ENCODE data around the gene IL20. TPM values are rescaled to one million over a fixed set of nuclear protein-coding genes. Genes with fewer than 3 reads are reported as not detected.

IL20 gene
- total RNA-seq, 4 donors from 2014 or later: not detected

- 34 to 57% methylated on average over 1 of the region's 1 CpG for WGBS, 2 donors
- DNase-seq (ENCODE audit: low spot score in 2 of 2): peak in 1 of 2 donors; percentile 39
- no peak for TF ChIP-seq POLR2A (IDR thresholded peaks at IDR 0.05)
- TF ChIP-seq, protein P1, sequence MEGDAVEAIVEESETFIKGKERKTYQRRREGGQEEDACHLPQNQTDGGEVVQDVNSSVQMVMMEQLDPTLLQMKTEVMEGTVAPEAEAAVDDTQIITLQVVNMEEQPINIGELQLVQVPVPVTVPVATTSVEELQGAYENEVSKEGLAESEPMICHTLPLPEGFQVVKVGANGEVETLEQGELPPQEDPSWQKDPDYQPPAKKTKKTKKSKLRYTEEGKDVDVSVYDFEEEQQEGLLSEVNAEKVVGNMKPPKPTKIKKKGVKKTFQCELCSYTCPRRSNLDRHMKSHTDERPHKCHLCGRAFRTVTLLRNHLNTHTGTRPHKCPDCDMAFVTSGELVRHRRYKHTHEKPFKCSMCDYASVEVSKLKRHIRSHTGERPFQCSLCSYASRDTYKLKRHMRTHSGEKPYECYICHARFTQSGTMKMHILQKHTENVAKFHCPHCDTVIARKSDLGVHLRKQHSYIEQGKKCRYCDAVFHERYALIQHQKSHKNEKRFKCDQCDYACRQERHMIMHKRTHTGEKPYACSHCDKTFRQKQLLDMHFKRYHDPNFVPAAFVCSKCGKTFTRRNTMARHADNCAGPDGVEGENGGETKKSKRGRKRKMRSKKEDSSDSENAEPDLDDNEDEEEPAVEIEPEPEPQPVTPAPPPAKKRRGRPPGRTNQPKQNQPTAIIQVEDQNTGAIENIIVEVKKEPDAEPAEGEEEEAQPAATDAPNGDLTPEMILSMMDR (IDR thresholded peaks at IDR 0.05): no peak
- H3K4me3 ChIP-seq (ENCODE audit: low read depth, poor library complexity, severe bottlenecking): no peak overlapping the region
- intact Hi-C loops (cut with DNase I; ENCODE audit: low total_unique reads): no loop called here
Observed at GRCh38 chr1:206863266-206863665, 2.2 kb upstream of the IL20 start.

DNA sequence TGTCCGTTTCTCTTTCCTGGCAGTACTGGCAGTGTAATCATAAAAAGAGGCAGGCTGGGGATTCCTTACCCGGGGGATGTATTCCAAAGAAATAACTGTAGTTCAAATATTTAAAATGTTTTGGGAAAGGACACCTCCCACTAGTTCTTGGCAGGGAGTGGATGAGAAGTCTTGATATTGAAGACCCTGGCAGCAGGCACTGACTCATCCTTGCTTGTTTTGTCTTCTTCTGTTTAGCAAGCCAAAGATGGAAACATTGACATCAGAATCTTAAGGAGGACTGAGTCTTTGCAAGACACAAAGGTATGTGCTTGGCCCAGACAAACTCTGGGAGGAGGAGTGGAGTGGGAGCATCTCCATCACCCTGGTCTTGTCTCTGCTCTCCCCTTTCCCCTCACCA, 639 bp downstream of the IL20 start:
- intact Hi-C loops (cut with DNase I; ENCODE audit: low total_unique reads): no loop called here

DNA sequence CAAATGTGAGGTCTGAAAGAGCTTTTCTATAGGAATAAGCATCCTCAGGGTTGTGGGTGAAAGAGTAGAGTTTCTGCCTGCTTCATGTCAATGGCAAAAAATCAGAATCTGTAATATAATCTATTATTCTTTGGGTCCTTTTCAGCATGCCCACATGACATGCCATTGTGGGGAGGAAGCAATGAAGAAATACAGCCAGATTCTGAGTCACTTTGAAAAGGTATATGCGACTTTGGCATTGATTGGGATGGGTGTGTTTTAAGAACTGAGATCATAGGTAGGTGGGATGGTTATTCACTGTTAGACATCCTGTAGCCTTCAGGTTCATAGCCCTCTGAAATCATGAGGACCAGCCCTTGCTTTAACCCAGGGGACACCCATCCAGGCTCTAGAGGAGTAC, 1.8 kb downstream of the IL20 start:
- no peak for DNase-seq (ENCODE audit: low spot score in 2 of 2)
- no peak for TF ChIP-seq POLR2A (IDR thresholded peaks at IDR 0.05)
- TF ChIP-seq, protein P1 (IDR thresholded peaks at IDR 0.05): no peak
- no peak overlapping the region for H3K4me3 ChIP-seq (ENCODE audit: low read depth, poor library complexity, severe bottlenecking)
- 68 to 70% methylated on average over 1 of the region's 1 CpG for WGBS, 2 donors
- intact Hi-C loops (cut with DNase I; ENCODE audit: low total_unique reads): no loop called here

More for the DNA sequence above, 639 bp downstream of the IL20 start:
- no peak for DNase-seq (ENCODE audit: low spot score in 2 of 2)
- 35 to 46% methylated on average over 2 of the region's 2 CpGs for WGBS, 2 donors
- TF ChIP-seq, protein P1 (IDR thresholded peaks at IDR 0.05): no peak
- TF ChIP-seq POLR2A (IDR thresholded peaks at IDR 0.05): no peak
- H3K4me3 ChIP-seq (ENCODE audit: low read depth, poor library complexity, severe bottlenecking): no peak overlapping the region

GRCh38 chr1:206867716-206868115, 2.3 kb downstream of the IL20 start:
- DNase-seq (ENCODE audit: low spot score in 2 of 2): no peak
- intact Hi-C loops (cut with DNase I; ENCODE audit: low total_unique reads): no loop called here
- TF ChIP-seq POLR2A (IDR thresholded peaks at IDR 0.05): no peak
- TF ChIP-seq, protein P1 (IDR thresholded peaks at IDR 0.05): no peak
- H3K4me3 ChIP-seq (ENCODE audit: low read depth, poor library complexity, severe bottlenecking): no peak overlapping the region

DNA sequence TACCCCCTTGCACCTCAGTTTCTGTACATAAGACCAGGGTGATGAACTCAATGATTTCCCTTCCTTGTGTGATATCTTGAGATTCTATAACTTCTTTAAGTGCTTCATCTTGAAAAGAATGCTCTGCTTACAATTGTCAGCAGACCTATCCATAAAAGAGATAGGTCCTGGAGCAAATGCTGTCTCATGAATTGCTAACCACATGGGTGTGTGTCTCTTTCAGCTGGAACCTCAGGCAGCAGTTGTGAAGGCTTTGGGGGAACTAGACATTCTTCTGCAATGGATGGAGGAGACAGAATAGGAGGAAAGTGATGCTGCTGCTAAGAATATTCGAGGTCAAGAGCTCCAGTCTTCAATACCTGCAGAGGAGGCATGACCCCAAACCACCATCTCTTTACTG, 2.8 kb downstream of the IL20 start:
- no peak for DNase-seq (ENCODE audit: low spot score in 2 of 2)
- TF ChIP-seq POLR2A (IDR thresholded peaks at IDR 0.05): no peak
- TF ChIP-seq, protein P1 (IDR thresholded peaks at IDR 0.05): no peak
- no peak overlapping the region for H3K4me3 ChIP-seq (ENCODE audit: low read depth, poor library complexity, severe bottlenecking)
- WGBS, 2 donors: 65 to 67% methylated on average over 1 of the region's 1 CpG
- intact Hi-C loops (cut with DNase I; ENCODE audit: low total_unique reads): no loop called here

DNA sequence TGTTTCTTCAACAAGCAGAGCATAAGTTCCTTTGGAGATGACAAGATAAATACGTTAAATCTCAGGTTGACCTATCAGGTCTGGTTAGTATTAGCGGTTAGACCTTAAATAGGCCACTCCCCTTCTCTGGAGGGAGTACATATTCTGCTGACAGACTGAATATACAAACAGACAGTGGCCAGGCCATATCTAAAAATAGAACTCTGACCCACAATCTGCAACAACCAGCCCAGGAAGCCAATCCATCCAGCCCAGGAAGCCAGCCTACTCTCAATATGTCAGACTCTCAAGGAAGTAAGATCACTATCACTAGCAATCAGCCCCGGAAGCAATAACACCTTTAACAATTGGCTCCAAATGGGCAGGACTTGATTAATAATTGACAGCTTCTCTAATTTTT, 6.7 kb downstream of the IL20 start:
- no peak for DNase-seq (ENCODE audit: low spot score in 2 of 2)
- intact Hi-C loops (cut with DNase I; ENCODE audit: low total_unique reads): no loop called here
- 86% methylated on average over 3 of the region's 3 CpGs for WGBS, 2 donors
- no peak overlapping the region for H3K4me3 ChIP-seq (ENCODE audit: low read depth, poor library complexity, severe bottlenecking)
- TF ChIP-seq, protein P1 (IDR thresholded peaks at IDR 0.05): no peak
- TF ChIP-seq POLR2A (IDR thresholded peaks at IDR 0.05): no peak
